IPS DF 6.9 (cell line): ENCODE data around the gene SLC7A1.
A peak's percentile ranks its signal among the peaks of the same experiment; 100 is the strongest.

ENCODE experiments used
- DNase-seq: peaks from one replicate; pipeline ENCODE4 v3.0.0-alpha.2; 2013; ENCODE audit warnings: low read depth, low spot score
- H3K27ac ChIP-seq: one replicate; pipeline ENCODE4 v1.5.1; 2013; ENCODE audit warnings: low read length, control low read depth
- H3K27me3 ChIP-seq: 2 replicates; pipeline ENCODE4 v1.6.1; 2013; ENCODE audit warnings: mild to moderate bottlenecking, low read length; ENCODE audit not compliant: control insufficient read depth, insufficient read depth
- H3K36me3 ChIP-seq: 2 replicates; pipeline ENCODE4 v1.6.1; 2013; ENCODE audit warnings: low read length; ENCODE audit not compliant: control insufficient read depth, insufficient read depth
- H3K4me1 ChIP-seq: 2 replicates; pipeline ENCODE4 v1.6.1; 2013; ENCODE audit warnings: low read length; ENCODE audit not compliant: control insufficient read depth, insufficient read depth
- H3K4me3 ChIP-seq: 2 replicates; pipeline ENCODE4 v1.5.1; 2013; ENCODE audit warnings: mild to moderate bottlenecking, low read length
- H3K9me3 ChIP-seq: 2 replicates; pipeline ENCODE4 v1.6.1; 2013; ENCODE audit warnings: low read length, inconsistent platforms; ENCODE audit not compliant: control insufficient read depth, insufficient read depth
- WGBS: extraction: QIAGEN DNeasy Blood & Tissue Kit; methylation state at CpG from one replicate; pipeline ENCODE4 v1.1.7; 2013; ENCODE audit warnings: mixed read lengths, missing lambda C conversion rate; ENCODE audit not compliant: insufficient read length, insufficient coverage; 5-methylcytosine and 5-hydroxymethylcytosine counted together

SLC7A1 gene

GRCh38 chr13:29511980-29512379 lies 83.5 kb downstream of the SLC7A1 start:
- Histone ChIP-seq H3K27me3 (no peaks in the 10 kb centered on the region), H3K27ac (no peak overlapping the region), H3K9me3 (no peaks in the 10 kb centered on the region), H3K4me3 (no peak overlapping the region), H3K36me3 (peaks cover 35% of the 10 kb centered on the region), H3K4me1 (no peaks in the 10 kb centered on the region)
- no CpG with 5 or more reads among the region's 8 CpGs for whole genome bisulfite sequencing
- no peak for DNase-seq

GRCh38 chr13:29511106-29511796 lies 84.2 kb downstream of the SLC7A1 start:
- H3K27me3 ChIP-seq: no peaks in the 10 kb centered on the region
- H3K4me1 ChIP-seq: no peaks in the 10 kb centered on the region
- H3K36me3 ChIP-seq: peaks cover 31% of the 10 kb centered on the region
- no peak overlapping the region for H3K4me3 ChIP-seq
- no peaks in the 10 kb centered on the region for H3K9me3 ChIP-seq
- H3K27ac ChIP-seq: no peak overlapping the region
- no peak for DNase-seq
- WGBS: no CpG with 5 or more reads among the region's 12 CpGs

DNA sequence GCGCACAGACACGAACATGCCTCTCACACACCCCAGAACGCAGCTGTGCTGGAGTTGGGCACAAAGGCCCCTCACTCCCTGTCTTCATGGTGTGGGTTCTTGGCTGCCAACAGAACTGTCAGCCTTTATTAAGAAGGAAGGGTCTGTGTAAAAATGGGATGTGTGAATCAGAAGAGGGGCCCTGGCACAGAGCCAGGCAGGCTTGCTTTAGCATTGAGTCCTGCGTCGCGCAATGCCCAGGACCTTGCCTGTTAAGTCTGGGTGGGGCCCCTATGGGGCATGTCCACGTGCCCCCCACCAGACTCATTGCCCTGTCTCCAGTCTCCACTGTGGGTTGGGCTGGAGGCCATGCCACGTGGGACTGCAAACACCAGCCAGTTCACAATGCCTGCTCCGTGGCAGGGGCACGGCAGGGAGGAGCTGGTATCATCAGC lies 84.8 kb downstream of the SLC7A1 start:
- no peak for DNase-seq
- Histone ChIP-seq H3K27me3 (no peaks in the 10 kb centered on the region), H3K9me3 (no peaks in the 10 kb centered on the region), H3K4me1 (no peaks in the 10 kb centered on the region), H3K4me3 (no peak overlapping the region), H3K27ac (no peak overlapping the region), H3K36me3 (peaks cover 28% of the 10 kb centered on the region)
- WGBS: no CpG with 5 or more reads among the region's 10 CpGs

GRCh38 chr13:29509999-29510589 lies 85.4 kb downstream of the SLC7A1 start:
- H3K27ac ChIP-seq: no peak overlapping the region
- peaks cover 23% of the 10 kb centered on the region for H3K36me3 ChIP-seq
- no CpG with 5 or more reads among the region's 14 CpGs for WGBS
- H3K4me1 ChIP-seq: no peaks in the 10 kb centered on the region
- H3K27me3 ChIP-seq: no peaks in the 10 kb centered on the region
- H3K9me3 ChIP-seq: no peaks in the 10 kb centered on the region
- H3K4me3 ChIP-seq: no peak overlapping the region
- no peak for DNase-seq

GRCh38 chr13:29508876-29509252 lies 86.6 kb downstream of the SLC7A1 start:
- Histone ChIP-seq H3K36me3 (peaks cover 12% of the 10 kb centered on the region), H3K9me3 (no peaks in the 10 kb centered on the region), H3K4me3 (no peak overlapping the region), H3K27ac (no peak overlapping the region), H3K27me3 (no peaks in the 10 kb centered on the region), H3K4me1 (no peaks in the 10 kb centered on the region)
- DNase-seq: no peak
- WGBS: no CpG with 5 or more reads among the region's 4 CpGs

GRCh38 chr13:29508130-29508875 lies 87.2 kb downstream of the SLC7A1 start:
- no peaks in the 10 kb centered on the region for H3K4me1 ChIP-seq
- DNase-seq: peak; percentile 72
- H3K27me3 ChIP-seq: no peaks in the 10 kb centered on the region
- no peak overlapping the region for H3K4me3 ChIP-seq
- no peak overlapping the region for H3K27ac ChIP-seq
- no peaks in the 10 kb centered on the region for H3K9me3 ChIP-seq
- H3K36me3 ChIP-seq: peaks cover 6% of the 10 kb centered on the region
- WGBS: no CpG with 5 or more reads among the region's 16 CpGs

GRCh38 chr13:29507356-29507755 lies 88.1 kb downstream of the SLC7A1 start:
- DNase-seq: no peak
- Histone ChIP-seq H3K9me3 (no peaks in the 10 kb centered on the region), H3K27me3 (no peaks in the 10 kb centered on the region), H3K36me3 (no peaks in the 10 kb centered on the region), H3K4me1 (no peaks in the 10 kb centered on the region), H3K4me3 (no peak overlapping the region), H3K27ac (no peak overlapping the region)
- WGBS: no CpG with 5 or more reads among the region's 14 CpGs

DNA sequence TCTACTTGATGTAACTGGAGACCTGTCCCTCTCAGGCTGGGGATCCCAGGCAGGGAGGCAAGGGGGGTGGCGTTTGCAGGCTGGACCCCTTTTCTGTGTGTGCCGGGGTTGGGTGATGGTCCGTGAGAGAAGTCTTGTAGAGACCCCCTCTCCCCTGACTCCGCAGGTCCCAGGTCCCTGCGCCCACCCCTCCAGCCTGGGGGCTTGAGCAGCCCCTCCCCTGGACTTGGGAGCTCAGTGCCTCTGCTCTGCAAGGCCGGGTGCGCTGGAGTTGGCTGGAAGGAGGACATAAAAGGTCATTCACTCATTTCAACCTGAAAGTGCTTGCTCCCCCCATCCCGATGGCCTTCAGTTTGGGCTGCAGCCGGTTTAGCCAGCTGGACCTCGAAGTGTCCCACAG lies 89.5 kb downstream of the SLC7A1 start:
- no CpG with 5 or more reads among the region's 10 CpGs for WGBS
- no peak overlapping the region for H3K27ac ChIP-seq

DNA sequence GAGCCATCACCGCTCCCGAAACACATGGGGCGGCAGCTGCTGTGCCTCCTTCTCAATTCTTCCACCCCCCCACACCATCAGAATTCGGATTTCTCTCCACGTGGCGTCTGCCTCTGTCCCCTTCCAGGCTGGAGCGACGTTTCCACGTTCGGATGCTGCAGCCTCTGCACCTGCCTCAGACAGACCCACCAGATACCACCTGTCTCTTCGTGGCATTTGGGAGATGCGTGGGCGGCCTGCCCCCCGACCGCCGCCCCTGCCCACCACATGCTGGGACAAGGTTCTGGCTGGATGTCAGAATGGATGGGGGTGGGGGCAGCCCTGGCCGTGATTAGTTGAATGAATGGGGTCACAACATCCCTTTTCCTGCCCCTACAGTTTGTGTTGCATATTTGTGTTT lies 90.0 kb downstream of the SLC7A1 start:
- Histone ChIP-seq H3K4me3 (no peak overlapping the region), H3K9me3 (no peaks in the 10 kb centered on the region), H3K4me1 (no peaks in the 10 kb centered on the region), H3K27ac (no peak overlapping the region), H3K27me3 (no peaks in the 10 kb centered on the region), H3K36me3 (no peaks in the 10 kb centered on the region)
- DNase-seq: no peak
- no CpG with 5 or more reads among the region's 17 CpGs for WGBS

More for the DNA sequence above, 89.5 kb downstream of the SLC7A1 start:
- no peak for DNase-seq
- H3K36me3 ChIP-seq: no peaks in the 10 kb centered on the region
- H3K27me3 ChIP-seq: no peaks in the 10 kb centered on the region
- no peak overlapping the region for H3K4me3 ChIP-seq
- H3K4me1 ChIP-seq: no peaks in the 10 kb centered on the region
- H3K9me3 ChIP-seq: no peaks in the 10 kb centered on the region

- Histone ChIP-seq H3K9me3 (no peaks in the 10 kb centered on the region), H3K36me3 (no peaks in the 10 kb centered on the region), H3K4me1 (no peaks in the 10 kb centered on the region), H3K27me3 (no peaks in the 10 kb centered on the region), H3K27ac (no peak overlapping the region), H3K4me3 (no peak overlapping the region)
- no peak for DNase-seq
- WGBS: no CpG with 5 or more reads among the region's 15 CpGs
Observed at GRCh38 chr13:29504691-29505090, 90.8 kb downstream of the SLC7A1 start.
